Choroid plexus epithelial cell (primary cell): ENCODE data around the gene GAPVD1.

Source experiments
- DNase-seq: peaks from one replicate; pipeline ENCODE4 v3.0.0-alpha.2; 2010; ENCODE audit warnings: low read depth
- H3K4me3 ChIP-seq: 2 replicates; pipeline ENCODE4 v1.5.1; 2011; ENCODE audit warnings: low read depth, mild to moderate bottlenecking, control low read depth, low read length, moderate library complexity
- CTCF ChIP-seq: conservative IDR thresholded peaks from 2 replicates; pipeline ENCODE4 v1.5.1; 2011; ENCODE audit warnings: low read depth, mild to moderate bottlenecking, control low read depth, inconsistent platforms, low read length, moderate library complexity

The GAPVD1 gene

GRCh38 chr9:125406810-125407087 is 145.1 kb downstream of the GAPVD1 start:
- DNase-seq, result no peak
- H3K4me3 ChIP-seq, result no peak overlapping the region
- no peak for TF ChIP-seq CTCF

GRCh38 chr9:125407432-125407973 is 145.9 kb downstream of the GAPVD1 start:
- no peak for DNase-seq
- no peak for TF ChIP-seq CTCF
- H3K4me3 ChIP-seq, result peak overlapping the region; percentile 69

- DNase-seq, result peak; percentile 68
- H3K4me3 ChIP-seq, result peak overlapping the region; percentile 69
- TF ChIP-seq CTCF, result peak; percentile 79
These were observed 146.6 kb downstream of the GAPVD1 start for GRCh38 chr9:125407974-125408900.

- TF ChIP-seq CTCF, result no peak
- no peak for DNase-seq
- H3K4me3 ChIP-seq, result no peak overlapping the region
These were observed 147.6 kb downstream of the GAPVD1 start for GRCh38 chr9:125409217-125409636.

GRCh38 chr9:125409637-125410521 is 148.3 kb downstream of the GAPVD1 start:
- no peak overlapping the region for H3K4me3 ChIP-seq
- TF ChIP-seq CTCF, result no peak
- DNase-seq, result peak; percentile 37

GRCh38 chr9:125410522-125410894 is 148.9 kb downstream of the GAPVD1 start:
- DNase-seq, result no peak
- no peak overlapping the region for H3K4me3 ChIP-seq
- TF ChIP-seq CTCF, result no peak
